ENCODE measurements around the gene LARP7. TPM values are rescaled to one million over a fixed set of nuclear protein-coding genes. Genes with fewer than 3 reads are reported as not detected.

The LARP7 gene
- total RNA-seq, 1 donor from 2014 or later = 13.7 TPM

Other genes starting within 250 kb of the LARP7 start
- not detected in 2 replicates for gene NEUROG2, start 121.0 kb upstream of the LARP7 start, total RNA-seq
- gene ZGRF1, start 234 bp upstream of the LARP7 start, total RNA-seq = 6.2 and 8.1 TPM in 2 replicates